Gastroesophageal sphincter (tissue), 3 donors: ENCODE data around the gene GRAMD1A.

ENCODE experiments used
- CTCF ChIP-seq, 4 experiments: fragments of 200-600 bp in 2 of 4; fragments of 450-650 bp in 2 of 4; sonication (generic) in 1 of 4; IDR thresholded peaks; one replicate each; pipeline ENCODE4 v1.5.1; 2017 to 2019; ENCODE audit warnings: antibody characterized with exemption in 4 of 4, mild to moderate bottlenecking in 2 of 4, moderate library complexity in 2 of 4
- POLR2A ChIP-seq, 2 donors: fragments of 450-650 bp; IDR thresholded peaks; one replicate each; pipeline ENCODE4 v1.6.1; 2017; ENCODE audit warnings: antibody characterized with exemption in 2 of 2, mild to moderate bottlenecking in 2 of 2, moderate library complexity in 1 of 2
- POLR2AphosphoS5 ChIP-seq: sonication (generic); formaldehyde crosslinking; IDR thresholded peaks from one replicate; pipeline ENCODE4 v1.6.1; 2017; ENCODE audit warnings: antibody characterized with exemption

- TF ChIP-seq POLR2AphosphoS5, result no peak
- TF ChIP-seq CTCF (IDR thresholded peaks at IDR 0.05), result no peak
- no peak for TF ChIP-seq POLR2A (IDR thresholded peaks at IDR 0.05)
Measured at GRCh38 chr19:35006999-35007365, 6.9 kb downstream of the GRAMD1A start.
